Measurements from ENCODE around the gene FRS2.

The FRS2 gene

DNA sequence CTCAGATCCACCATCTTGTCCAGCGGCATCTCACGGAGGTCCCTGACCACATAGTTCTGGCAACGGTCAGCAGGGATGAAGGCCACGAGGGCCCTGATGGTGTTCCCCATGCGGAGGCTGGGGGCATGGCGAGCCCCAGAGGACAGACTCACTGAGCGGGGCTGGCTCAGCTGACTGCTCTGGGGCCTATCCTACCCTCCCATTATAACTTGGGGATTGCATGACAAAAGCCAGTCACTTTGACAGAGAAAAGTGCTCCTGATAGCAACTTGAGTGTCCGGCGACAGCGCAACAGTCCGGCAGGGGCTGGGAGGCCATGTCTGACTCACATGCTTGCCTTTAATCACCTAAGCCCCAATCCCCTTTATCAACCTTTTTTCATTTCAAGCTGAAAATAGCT, 140.5 kb downstream of the FRS2 start, which contains the start of gene LRRC10:
LRRC10 (minus strand) TSS at position 179 of the 400 bp plus-strand sequence; CDS start at position 110, 69 bp downstream.
- no peaks in the 10 kb centered on the region for H3K36me3 ChIP-seq
- no peak within 1 kb of the TSS for H3K27ac ChIP-seq
- no peaks in the 10 kb centered on the region for H3K9me3 ChIP-seq (ENCODE audit: severe bottlenecking)
- no peak within 1 kb of the TSS for H3K4me3 ChIP-seq (ENCODE audit: low read depth, low read length)
- H3K27me3 ChIP-seq (ENCODE audit: insufficient read depth, low read depth, severe bottlenecking), result no peaks in the 10 kb centered on the region
- no peak for DNase-seq
- TF ChIP-seq, protein P1, sequence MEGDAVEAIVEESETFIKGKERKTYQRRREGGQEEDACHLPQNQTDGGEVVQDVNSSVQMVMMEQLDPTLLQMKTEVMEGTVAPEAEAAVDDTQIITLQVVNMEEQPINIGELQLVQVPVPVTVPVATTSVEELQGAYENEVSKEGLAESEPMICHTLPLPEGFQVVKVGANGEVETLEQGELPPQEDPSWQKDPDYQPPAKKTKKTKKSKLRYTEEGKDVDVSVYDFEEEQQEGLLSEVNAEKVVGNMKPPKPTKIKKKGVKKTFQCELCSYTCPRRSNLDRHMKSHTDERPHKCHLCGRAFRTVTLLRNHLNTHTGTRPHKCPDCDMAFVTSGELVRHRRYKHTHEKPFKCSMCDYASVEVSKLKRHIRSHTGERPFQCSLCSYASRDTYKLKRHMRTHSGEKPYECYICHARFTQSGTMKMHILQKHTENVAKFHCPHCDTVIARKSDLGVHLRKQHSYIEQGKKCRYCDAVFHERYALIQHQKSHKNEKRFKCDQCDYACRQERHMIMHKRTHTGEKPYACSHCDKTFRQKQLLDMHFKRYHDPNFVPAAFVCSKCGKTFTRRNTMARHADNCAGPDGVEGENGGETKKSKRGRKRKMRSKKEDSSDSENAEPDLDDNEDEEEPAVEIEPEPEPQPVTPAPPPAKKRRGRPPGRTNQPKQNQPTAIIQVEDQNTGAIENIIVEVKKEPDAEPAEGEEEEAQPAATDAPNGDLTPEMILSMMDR (IDR thresholded peaks at IDR 0.05; ENCODE audit: low read depth, low read length), result no peak

DNA sequence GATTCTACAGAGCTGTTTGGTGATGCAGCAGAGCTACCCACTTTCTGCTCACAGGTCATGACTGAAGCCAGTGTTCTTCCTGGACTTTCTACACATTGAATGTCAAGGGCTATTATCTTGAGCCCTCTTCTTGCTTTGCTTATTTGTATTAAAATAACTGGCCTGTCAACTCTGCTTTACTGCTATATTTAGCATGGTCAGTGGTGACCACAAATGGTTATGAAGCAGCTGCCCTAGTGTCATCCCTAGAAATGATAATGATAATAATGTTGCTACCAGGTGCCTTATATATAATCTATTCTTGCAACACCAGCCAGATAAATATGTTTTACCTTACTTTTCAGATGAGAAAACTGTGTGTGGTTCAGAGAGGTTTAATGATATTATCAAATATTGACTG, 143.2 kb downstream of the FRS2 start:
- TF ChIP-seq, protein P1 (IDR thresholded peaks at IDR 0.05; ENCODE audit: low read depth, low read length), result no peak
- no peaks in the 10 kb centered on the region for H3K36me3 ChIP-seq
- H3K27me3 ChIP-seq (ENCODE audit: insufficient read depth, low read depth, severe bottlenecking), result no peaks in the 10 kb centered on the region
- H3K4me3 ChIP-seq (ENCODE audit: low read depth, low read length), result no peak overlapping the region
- no peak for DNase-seq
- H3K9me3 ChIP-seq (ENCODE audit: severe bottlenecking), result no peaks in the 10 kb centered on the region
- no peak overlapping the region for H3K27ac ChIP-seq

DNA sequence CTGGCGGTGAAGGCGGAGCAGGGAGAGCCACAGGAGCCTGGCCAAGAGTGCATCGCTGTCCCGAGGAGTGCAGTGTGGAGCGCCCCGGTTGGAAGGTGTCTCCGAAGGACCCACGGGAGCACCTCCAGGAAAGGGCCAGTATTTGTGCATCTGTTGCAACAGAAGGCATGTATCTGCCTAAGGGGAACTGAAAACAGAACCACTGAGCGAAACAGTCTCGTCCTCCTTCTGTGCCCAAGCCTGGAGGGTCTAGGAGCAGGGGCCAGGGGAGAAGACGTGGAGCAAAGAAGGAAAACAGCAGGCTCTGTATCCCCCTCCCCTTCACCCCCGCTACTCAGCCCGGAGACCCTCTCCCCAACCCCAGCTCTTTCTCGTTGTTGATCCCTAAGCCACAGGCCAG, 145.8 kb downstream of the FRS2 start:
- no peaks in the 10 kb centered on the region for H3K27me3 ChIP-seq (ENCODE audit: insufficient read depth, low read depth, severe bottlenecking)
- no peak for DNase-seq

DNA sequence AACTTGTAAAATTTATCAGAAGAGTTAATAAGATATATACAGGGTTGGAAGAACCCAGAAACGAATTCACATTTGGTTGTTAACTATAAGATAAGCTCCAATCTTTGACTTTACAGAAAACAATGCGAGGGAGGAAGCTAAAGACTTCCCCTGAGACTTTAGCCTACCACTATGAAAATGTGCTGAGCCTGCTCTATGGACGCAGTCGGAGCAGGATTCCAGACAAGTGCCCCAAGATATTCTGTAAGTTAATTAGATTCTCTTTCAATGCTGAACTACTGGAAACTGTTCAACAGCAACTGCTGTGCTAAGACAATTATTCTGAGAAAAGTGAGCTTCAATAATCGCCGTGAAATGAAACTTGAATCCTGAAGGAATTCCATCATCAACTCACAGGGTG, 148.9 kb downstream of the FRS2 start:
- TF ChIP-seq, protein P1 (IDR thresholded peaks at IDR 0.05; ENCODE audit: low read depth, low read length), result no peak
- no peaks in the 10 kb centered on the region for H3K27me3 ChIP-seq (ENCODE audit: insufficient read depth, low read depth, severe bottlenecking)
- H3K4me3 ChIP-seq (ENCODE audit: low read depth, low read length), result no peak overlapping the region
- no peak for DNase-seq
- H3K36me3 ChIP-seq, result no peaks in the 10 kb centered on the region
- H3K9me3 ChIP-seq (ENCODE audit: severe bottlenecking), result no peaks in the 10 kb centered on the region
- no peak overlapping the region for H3K27ac ChIP-seq

More for the DNA sequence above, 145.8 kb downstream of the FRS2 start:
- TF ChIP-seq, protein P1 (IDR thresholded peaks at IDR 0.05; ENCODE audit: low read depth, low read length), result no peak
- Histone ChIP-seq H3K36me3 (no peaks in the 10 kb centered on the region), H3K27ac (no peak overlapping the region), H3K4me3 (ENCODE audit: low read depth, low read length) (no peak overlapping the region), H3K9me3 (ENCODE audit: severe bottlenecking) (no peaks in the 10 kb centered on the region)

DNA sequence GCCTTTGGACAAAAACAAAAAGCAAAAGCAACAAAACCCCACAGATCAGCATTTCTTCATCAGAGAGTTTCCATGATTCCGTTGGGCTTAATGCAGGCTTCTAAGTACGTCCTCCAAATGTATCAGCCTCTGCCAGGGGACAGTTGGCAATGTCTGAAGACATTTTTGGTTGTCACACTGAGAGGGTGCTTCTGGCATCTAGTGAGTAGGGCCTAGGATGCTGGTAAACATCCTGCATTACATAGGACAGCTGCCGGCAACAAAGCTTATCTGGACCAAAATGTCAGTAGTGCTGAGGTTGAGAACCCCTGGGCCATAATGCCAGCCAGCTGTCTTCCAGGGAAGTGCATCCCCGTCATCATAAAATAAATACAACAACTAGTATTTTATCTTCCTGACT, 149.9 kb downstream of the FRS2 start:
- Histone ChIP-seq H3K9me3 (ENCODE audit: severe bottlenecking) (no peaks in the 10 kb centered on the region), H3K36me3 (no peaks in the 10 kb centered on the region), H3K27ac (no peak overlapping the region), H3K4me3 (ENCODE audit: low read depth, low read length) (no peak overlapping the region), H3K27me3 (ENCODE audit: insufficient read depth, low read depth, severe bottlenecking) (no peaks in the 10 kb centered on the region)
- DNase-seq, result no peak
- TF ChIP-seq, protein P1 (IDR thresholded peaks at IDR 0.05; ENCODE audit: low read depth, low read length), result no peak

DNA sequence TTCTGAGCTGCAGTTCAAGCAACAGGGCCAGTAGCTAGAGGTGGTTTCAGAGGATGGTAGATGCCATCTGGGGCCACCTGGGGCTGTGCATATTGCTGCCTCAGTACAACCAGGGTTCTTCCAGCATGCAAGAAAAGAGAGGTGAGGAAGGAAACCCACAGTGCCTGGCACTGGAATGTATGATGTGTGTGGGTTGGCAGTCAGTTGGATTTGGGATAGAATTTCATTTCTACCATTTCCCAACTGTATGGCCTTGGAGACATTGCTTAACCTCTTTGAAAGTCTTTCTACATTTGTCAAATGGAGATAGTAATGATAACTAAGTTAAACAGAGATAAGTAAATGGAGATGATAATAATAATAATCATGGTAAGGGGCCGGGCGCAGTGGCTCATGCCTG, 150.7 kb downstream of the FRS2 start:
- no peak overlapping the region for H3K4me3 ChIP-seq (ENCODE audit: low read depth, low read length)
- TF ChIP-seq, protein P1 (IDR thresholded peaks at IDR 0.05; ENCODE audit: low read depth, low read length), result no peak
- no peak for DNase-seq
- no peaks in the 10 kb centered on the region for H3K9me3 ChIP-seq (ENCODE audit: severe bottlenecking)
- H3K27me3 ChIP-seq (ENCODE audit: insufficient read depth, low read depth, severe bottlenecking), result no peaks in the 10 kb centered on the region
- H3K36me3 ChIP-seq, result no peaks in the 10 kb centered on the region
- H3K27ac ChIP-seq, result no peak overlapping the region
